CD14-positive monocyte (primary cell): ENCODE data around the gene ZAR1L. TPM values are rescaled to one million over a fixed set of nuclear protein-coding genes. Genes with fewer than 3 reads are reported as not detected.

Experiments
- DNase-seq, 3 donors: peaks; one replicate each; pipeline ENCODE4 v3.0.0-alpha.2; 2011 to 2022
- H2AFZ ChIP-seq: 2 replicates; pipeline ENCODE4 v1.6.0; 2012; ENCODE audit warnings: mild to moderate bottlenecking, low read depth, low read length, inconsistent platforms; ENCODE audit not compliant: insufficient read depth, poor library complexity, severe bottlenecking
- H3K27ac ChIP-seq, 2 donors: 1 replicate in 1 of 2; 2 replicates in 1 of 2; pipeline ENCODE4 v1.5.1; 2012 to 2013; ENCODE audit warnings: low read length in 2 of 2, control low read depth in 1 of 2, inconsistent platforms in 1 of 2, low read depth in 1 of 2, mild to moderate bottlenecking in 1 of 2
- H3K27me3 ChIP-seq, 2 donors: one replicate each; pipeline versions ENCODE4 v1.6.0 to v1.6.1; 2011 to 2013; ENCODE audit warnings: low read length in 2 of 2; ENCODE audit not compliant: control insufficient read depth in 2 of 2, insufficient read depth in 2 of 2
- H3K36me3 ChIP-seq, 2 donors: replicated peaks in 1 of 2; 1 replicate in 1 of 2; 2 replicates in 1 of 2; pipeline versions ENCODE4 v1.5.1 to v1.6.1; 2012 to 2013; ENCODE audit warnings: low read length in 2 of 2, control low read depth in 1 of 2, inconsistent platforms in 1 of 2, mild to moderate bottlenecking in 1 of 2; ENCODE audit not compliant: insufficient read depth in 2 of 2, control insufficient read depth in 1 of 2
- H3K4me1 ChIP-seq, 2 donors: 1 replicate in 1 of 2; 2 replicates in 1 of 2; pipeline versions ENCODE4 v1.5.1 to v1.6.1; 2012 to 2013; ENCODE audit warnings: low read length in 2 of 2, control low read depth in 1 of 2, inconsistent platforms in 1 of 2, mild to moderate bottlenecking in 1 of 2, moderate library complexity in 1 of 2; ENCODE audit not compliant: insufficient read depth in 2 of 2, control insufficient read depth in 1 of 2
- H3K4me2 ChIP-seq: replicated peaks from 2 replicates; pipeline ENCODE3; 2012; ENCODE audit warnings: low read length, moderate library complexity, mild to moderate bottlenecking; ENCODE audit not compliant: poor library complexity, severe bottlenecking; ENCODE audit errors: extremely low read depth
- H3K4me3 ChIP-seq, 3 experiments: fragments of 200-600 bp in 1 of 3; sonication (generic) in 1 of 3; replicated peaks in 1 of 3; 1 replicate in 2 of 3; 2 replicates in 1 of 3; pipeline ENCODE4 v1.5.1; 2011 to 2013; ENCODE audit warnings: low read length in 3 of 3, mild to moderate bottlenecking in 3 of 3, control low read depth in 2 of 3, low read depth in 2 of 3, inconsistent platforms in 1 of 3, moderate library complexity in 1 of 3
- H3K79me2 ChIP-seq: 2 replicates; pipeline ENCODE4 v1.6.0; 2012; ENCODE audit warnings: mild to moderate bottlenecking, control low read depth, inconsistent platforms, low read length, moderate library complexity; ENCODE audit not compliant: insufficient read depth
- H3K9ac ChIP-seq: 2 replicates; pipeline ENCODE4 v1.6.0; 2017; ENCODE audit warnings: low read length, mild to moderate bottlenecking; ENCODE audit not compliant: insufficient read depth, poor library complexity, severe bottlenecking
- H3K9me3 ChIP-seq, 2 donors: replicated peaks in 1 of 2; 1 replicate in 1 of 2; 2 replicates in 1 of 2; pipeline versions ENCODE4 v1.5.1 to v1.6.1; 2012 to 2013; ENCODE audit warnings: low read length in 2 of 2, control low read depth in 1 of 2; ENCODE audit not compliant: control insufficient read depth in 1 of 2, insufficient read depth in 1 of 2
- H4K20me1 ChIP-seq: 2 replicates; pipeline ENCODE4 v1.6.0; 2012; ENCODE audit warnings: mild to moderate bottlenecking, low read length, control low read depth, moderate library complexity; ENCODE audit not compliant: insufficient read depth
- H3K27ac Mint-ChIP-seq, 7 donors: one replicate each; pipeline ENCODE4 v1.8.0; 2020; ENCODE audit warnings: mild to moderate bottlenecking in 7 of 7, mixed read lengths in 7 of 7, moderate library complexity in 6 of 7, inconsistent platforms in 2 of 7
- H3K27me3 Mint-ChIP-seq, 3 donors: one replicate each; pipeline ENCODE4 v1.8.0; 2021 to 2022; ENCODE audit warnings: low read depth in 3 of 3, mild to moderate bottlenecking in 3 of 3, mixed read lengths in 3 of 3, moderate library complexity in 3 of 3, inconsistent platforms in 1 of 3
- H3K36me3 Mint-ChIP-seq, 2 donors: one replicate each; pipeline ENCODE4 v1.8.0; 2020; ENCODE audit warnings: mixed read lengths in 2 of 2, inconsistent platforms in 1 of 2, mild to moderate bottlenecking in 1 of 2
- H3K4me1 Mint-ChIP-seq: one replicate; pipeline ENCODE4 v1.8.0; 2020; ENCODE audit warnings: mild to moderate bottlenecking, mixed read lengths
- H3K4me3 Mint-ChIP-seq, 2 donors: one replicate each; pipeline ENCODE4 v1.8.0; 2020; ENCODE audit warnings: mild to moderate bottlenecking in 2 of 2, mixed read lengths in 2 of 2, moderate library complexity in 1 of 2
- H3K9me3 Mint-ChIP-seq, 7 donors: one replicate each; pipeline ENCODE4 v1.8.0; 2020 to 2022; ENCODE audit warnings: mixed read lengths in 7 of 7, mild to moderate bottlenecking in 6 of 7, moderate library complexity in 6 of 7, inconsistent platforms in 2 of 7
- WGBS: methylation state at CpG from one replicate; pipeline ENCODE4 v1.1.5; 2013; ENCODE audit warnings: missing lambda C conversion rate; ENCODE audit not compliant: insufficient coverage; 5-methylcytosine and 5-hydroxymethylcytosine counted together
- intact Hi-C, 2 donors: fragments of 100-400 bp; cut with micrococcal nuclease; formaldehyde crosslinking; loops; one replicate each; pipeline versions ENCODE4 v1.15.0 to v1.15.1; 2023
- polyA plus RNA-seq, 3 donors: library from polyadenylated mRNA; depleted of rRNA in 1 of 3; unstranded in 2 of 3; stranded (reverse) in 1 of 3; fragments of 300-500 nt in 2 of 3; fragments of >200 nt in 1 of 3; fragmentation: Illumina TruSeq in 2 of 3; gene quantifications; 1 replicate in 2 of 3; 2 replicates in 1 of 3; pipeline ENCODE4 v1.2.3, GENCODE V29; 2012 to 2021
- TF ChIP-seq, protein P1 (sequence below): fragments of 200-600 bp; IDR thresholded peaks from one replicate; pipeline ENCODE4 v1.8.0; 2022; ENCODE audit warnings: antibody characterized with exemption, mild to moderate bottlenecking

Gene ZAR1L
- polyA plus RNA-seq, 3 donors, result not detected

DNA sequence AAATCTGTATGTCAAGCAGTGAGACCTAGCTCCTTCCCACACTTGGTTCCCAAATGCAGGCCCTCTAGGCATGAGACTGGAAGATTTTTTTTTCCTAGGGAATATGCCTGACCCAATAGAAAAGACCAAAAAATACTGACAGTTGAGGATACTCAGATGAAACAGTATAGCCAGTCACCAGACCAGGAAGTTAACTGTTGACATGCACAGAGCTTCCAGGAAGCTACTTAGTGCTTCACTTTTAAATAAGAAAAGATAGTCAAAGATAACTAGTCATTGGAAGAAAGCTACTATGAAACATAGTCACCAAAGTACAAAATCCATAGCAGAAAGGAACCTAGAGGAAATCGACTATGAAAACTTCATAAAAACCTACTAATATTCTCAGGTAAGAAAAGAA lies 32.5 kb upstream of the ZAR1L start:
- Histone ChIP-seq H2AFZ (no peak overlapping the region), H3K36me3 (peaks cover 8 to 46% of the 10 kb centered on the region in 2 donors), H3K9me3 (peaks cover 0 to 5% of the 10 kb centered on the region in 2 donors), H3K27me3 (no peaks in the 10 kb centered on the region), H3K27ac (peak overlapping the region in 1 of 2 donors; percentile 48), H3K4me2 (no peak overlapping the region), H3K4me1 (no peaks in the 10 kb centered on the region), H3K79me2 (peaks cover 6% of the 10 kb centered on the region), H3K9ac (no peak overlapping the region), H4K20me1 (no peaks in the 10 kb centered on the region), H3K4me3 (no peak overlapping the region)
- Mint-ChIP-seq H3K9me3 (peaks cover 0 to 4% (median 0%) of the 10 kb centered on the region in 7 donors), H3K27me3 (no peaks in the 10 kb centered on the region), H3K27ac (peak overlapping the region in 1 of 7 donors; percentile 10), H3K36me3 (peaks cover 29 to 46% of the 10 kb centered on the region in 2 donors), H3K4me3 (no peak overlapping the region), H3K4me1 (no peaks in the 10 kb centered on the region)
- intact Hi-C loops, result no loop called here
- WGBS, result no CpG with 5 or more reads among the region's 1 CpG
- TF ChIP-seq, protein P1, sequence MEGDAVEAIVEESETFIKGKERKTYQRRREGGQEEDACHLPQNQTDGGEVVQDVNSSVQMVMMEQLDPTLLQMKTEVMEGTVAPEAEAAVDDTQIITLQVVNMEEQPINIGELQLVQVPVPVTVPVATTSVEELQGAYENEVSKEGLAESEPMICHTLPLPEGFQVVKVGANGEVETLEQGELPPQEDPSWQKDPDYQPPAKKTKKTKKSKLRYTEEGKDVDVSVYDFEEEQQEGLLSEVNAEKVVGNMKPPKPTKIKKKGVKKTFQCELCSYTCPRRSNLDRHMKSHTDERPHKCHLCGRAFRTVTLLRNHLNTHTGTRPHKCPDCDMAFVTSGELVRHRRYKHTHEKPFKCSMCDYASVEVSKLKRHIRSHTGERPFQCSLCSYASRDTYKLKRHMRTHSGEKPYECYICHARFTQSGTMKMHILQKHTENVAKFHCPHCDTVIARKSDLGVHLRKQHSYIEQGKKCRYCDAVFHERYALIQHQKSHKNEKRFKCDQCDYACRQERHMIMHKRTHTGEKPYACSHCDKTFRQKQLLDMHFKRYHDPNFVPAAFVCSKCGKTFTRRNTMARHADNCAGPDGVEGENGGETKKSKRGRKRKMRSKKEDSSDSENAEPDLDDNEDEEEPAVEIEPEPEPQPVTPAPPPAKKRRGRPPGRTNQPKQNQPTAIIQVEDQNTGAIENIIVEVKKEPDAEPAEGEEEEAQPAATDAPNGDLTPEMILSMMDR, result no peak
- DNase-seq, result no peak

DNA sequence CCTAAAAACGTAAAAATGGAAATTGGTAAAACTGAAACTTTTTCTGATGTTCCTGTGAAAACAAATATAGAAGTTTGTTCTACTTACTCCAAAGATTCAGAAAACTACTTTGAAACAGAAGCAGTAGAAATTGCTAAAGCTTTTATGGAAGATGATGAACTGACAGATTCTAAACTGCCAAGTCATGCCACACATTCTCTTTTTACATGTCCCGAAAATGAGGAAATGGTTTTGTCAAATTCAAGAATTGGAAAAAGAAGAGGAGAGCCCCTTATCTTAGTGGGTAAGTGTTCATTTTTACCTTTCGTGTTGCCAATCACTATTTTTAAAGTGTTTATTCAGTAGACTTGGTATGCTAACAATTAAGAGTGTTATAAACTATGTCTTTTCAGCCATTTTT lies 25.8 kb upstream of the ZAR1L start:
- Histone ChIP-seq H3K27ac (peak overlapping the region in 1 of 2 donors; percentile 0), H2AFZ (peak overlapping the region; percentile 52), H3K4me3 (peak overlapping the region in 2 of 3 experiments; percentile 19 to 24), H3K4me1 (peaks cover 0 to 13% of the 10 kb centered on the region in 2 donors), H3K36me3 (peaks cover 0 to 16% of the 10 kb centered on the region in 2 donors), H4K20me1 (no peaks in the 10 kb centered on the region), H3K27me3 (no peaks in the 10 kb centered on the region), H3K9ac (no peak overlapping the region), H3K9me3 (no peaks in the 10 kb centered on the region), H3K79me2 (peaks cover 15% of the 10 kb centered on the region), H3K4me2 (peak overlapping the region; percentile 35)
- Mint-ChIP-seq H3K27ac (peak overlapping the region; percentile 11 to 63 (median 57)), H3K4me1 (peaks cover 10% of the 10 kb centered on the region), H3K4me3 (peak overlapping the region in 1 of 2 donors; percentile 67), H3K27me3 (no peaks in the 10 kb centered on the region), H3K36me3 (peaks cover 14 to 19% of the 10 kb centered on the region in 2 donors), H3K9me3 (no peaks in the 10 kb centered on the region)
- TF ChIP-seq, protein P1, result no peak
- 40% methylated on average over 1 of the region's 3 CpGs for WGBS
- intact Hi-C loops, result no loop called here
- DNase-seq, result peak; percentile 24 to 56 (median 47)
